Esophagus muscularis mucosa (tissue), 4 donors: ENCODE data around the gene SLC14A1. TPM values are rescaled to one million over a fixed set of nuclear protein-coding genes. Genes with fewer than 3 reads are reported as not detected.

Experiments used
- DNase-seq: peaks from one replicate; pipeline ENCODE4 v3.0.0-alpha.2; 2017; ENCODE audit errors: extremely low spot score
- H3K27ac ChIP-seq, 4 donors: fragments of 200-600 bp; sonication (generic); replicated peaks in 1 of 4; 1 replicate in 3 of 4; 2 replicates in 1 of 4; pipeline ENCODE4 v1.5.1; 2016 to 2019; ENCODE audit warnings: mild to moderate bottlenecking in 1 of 4
- H3K27me3 ChIP-seq, 4 donors: fragments of 200-600 bp; sonication (generic); one replicate each; pipeline versions ENCODE4 v1.5.1 to v1.6.0; 2016 to 2019
- H3K36me3 ChIP-seq, 4 donors: fragments of 200-600 bp; sonication (generic); one replicate each; pipeline ENCODE4 v1.5.1; 2016 to 2019
- H3K4me1 ChIP-seq, 4 donors: fragments of 200-600 bp; sonication (generic); one replicate each; pipeline ENCODE4 v1.5.1; 2016 to 2019
- H3K4me3 ChIP-seq, 4 donors: fragments of 200-600 bp; sonication (generic); 1 replicate in 2 of 4; 2 replicates in 2 of 4; pipeline ENCODE4 v1.5.1; 2016 to 2019; ENCODE audit warnings: mild to moderate bottlenecking in 4 of 4, moderate library complexity in 1 of 4
- H3K9me3 ChIP-seq, 4 donors: fragments of 200-600 bp; sonication (generic); 1 replicate in 3 of 4; 2 replicates in 1 of 4; pipeline ENCODE4 v1.5.1; 2016 to 2019
- EP300 ChIP-seq: sonication (generic); formaldehyde crosslinking; IDR thresholded peaks from one replicate; pipeline ENCODE4 v1.6.1; 2017; ENCODE audit warnings: antibody characterized with exemption
- POLR2A ChIP-seq: fragments of 450-650 bp; IDR thresholded peaks from one replicate; pipeline ENCODE4 v1.6.1; 2017; ENCODE audit warnings: antibody characterized with exemption, moderate library complexity, mild to moderate bottlenecking, low read depth
- POLR2AphosphoS5 ChIP-seq, 2 donors: sonication (generic); formaldehyde crosslinking; IDR thresholded peaks; one replicate each; pipeline ENCODE4 v1.6.1; 2017; ENCODE audit warnings: antibody characterized with exemption in 2 of 2
- WGBS: methylation state at CpG from one replicate; pipeline ENCODE4 v1.1.5; 2018; 5-methylcytosine and 5-hydroxymethylcytosine counted together
- intact Hi-C: fragments of 100-400 bp; cut with DNase I; formaldehyde crosslinking; loops from one replicate; pipeline ENCODE4 v1.15.1; 2023
- total RNA-seq, 4 donors: library from RNA; depleted of rRNA; stranded (reverse); fragments of >200 nt; gene quantifications; one replicate each; pipeline versions ENCODE4 v1.1.0 to v1.2.1, GENCODE V29; 2016
- TF ChIP-seq, protein P1 (sequence below), 3 experiments: fragments of 200-600 bp in 2 of 3; fragments of 450-650 bp in 1 of 3; sonication (generic) in 2 of 3; IDR thresholded peaks; one replicate each; pipeline ENCODE4 v1.5.1; 2017 to 2019; ENCODE audit warnings: antibody characterized with exemption in 3 of 3, mild to moderate bottlenecking in 2 of 3, moderate library complexity in 1 of 3

SLC14A1 gene
- total RNA-seq, 4 donors from 2014 or later = 0.42 to 4.8 (median 1.5) TPM

DNA sequence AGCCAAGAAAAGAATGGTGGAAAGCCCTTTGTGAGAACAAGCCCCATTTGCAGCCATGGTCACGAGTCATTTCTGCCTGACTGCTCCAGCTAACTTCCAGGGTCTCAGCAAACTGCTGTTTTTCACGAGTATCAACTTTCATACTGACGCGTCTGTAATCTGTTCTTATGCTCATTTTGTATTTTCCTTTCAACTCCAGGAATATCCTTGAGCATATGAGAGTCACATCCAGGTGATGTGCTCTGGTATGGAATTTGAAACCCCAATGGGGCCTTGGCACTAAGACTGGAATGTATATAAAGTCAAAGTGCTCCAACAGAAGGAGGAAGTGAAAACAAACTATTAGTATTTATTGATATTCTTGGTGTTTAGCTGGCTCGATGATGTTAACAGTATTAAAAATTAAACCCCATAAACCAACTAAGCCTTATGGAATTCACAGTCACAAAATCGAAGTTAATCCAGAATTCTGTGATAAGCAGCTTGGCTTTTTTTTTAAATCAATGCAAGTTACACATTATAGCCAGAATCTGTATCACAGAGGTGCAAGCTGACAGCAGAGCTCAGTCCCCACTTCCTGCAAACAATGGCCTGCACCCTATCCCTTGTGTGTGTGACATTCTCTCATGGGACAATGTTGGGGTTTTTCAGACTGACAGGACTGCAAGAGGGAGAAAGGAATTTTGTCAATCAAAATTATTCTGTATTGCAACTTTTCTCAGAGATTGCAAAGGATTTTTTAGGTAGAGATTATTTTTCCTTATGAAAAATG is 26.1 kb downstream of the SLC14A1 start:
- no peak for DNase-seq

DNA sequence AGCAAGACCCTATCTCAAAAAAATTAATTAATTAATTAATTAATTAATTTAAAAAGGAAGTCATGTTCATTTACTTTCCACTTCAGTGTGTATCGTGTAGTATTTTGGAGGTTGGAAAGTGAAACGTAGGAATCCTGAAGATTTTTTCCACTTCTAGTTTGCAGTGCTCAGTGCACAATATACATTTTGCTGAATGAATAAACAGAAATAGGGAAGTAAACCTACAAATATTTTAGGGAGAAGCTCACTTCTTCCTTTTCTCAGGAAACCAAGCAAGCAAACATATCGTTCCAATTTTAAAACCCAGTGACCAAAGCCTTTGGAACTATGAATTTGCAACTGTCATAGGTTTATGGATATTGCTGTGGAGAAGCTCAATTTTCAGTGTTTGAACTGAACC is 27.8 kb downstream of the SLC14A1 start:
- Histone ChIP-seq H3K4me1 (peaks cover 10 to 13% (median 11%) of the 10 kb centered on the region in 4 donors), H3K27me3 (no peaks in the 10 kb centered on the region), H3K9me3 (no peaks in the 10 kb centered on the region), H3K36me3 (no peaks in the 10 kb centered on the region), H3K27ac (no peak overlapping the region), H3K4me3 (no peak overlapping the region)
- WGBS = 82% methylated on average over 3 of the region's 3 CpGs
- DNase-seq = no peak
- TF ChIP-seq EP300 (no peak), POLR2A (no peak), POLR2AphosphoS5 (IDR thresholded peaks at IDR 0.05) (no peak)
- TF ChIP-seq, protein P1, sequence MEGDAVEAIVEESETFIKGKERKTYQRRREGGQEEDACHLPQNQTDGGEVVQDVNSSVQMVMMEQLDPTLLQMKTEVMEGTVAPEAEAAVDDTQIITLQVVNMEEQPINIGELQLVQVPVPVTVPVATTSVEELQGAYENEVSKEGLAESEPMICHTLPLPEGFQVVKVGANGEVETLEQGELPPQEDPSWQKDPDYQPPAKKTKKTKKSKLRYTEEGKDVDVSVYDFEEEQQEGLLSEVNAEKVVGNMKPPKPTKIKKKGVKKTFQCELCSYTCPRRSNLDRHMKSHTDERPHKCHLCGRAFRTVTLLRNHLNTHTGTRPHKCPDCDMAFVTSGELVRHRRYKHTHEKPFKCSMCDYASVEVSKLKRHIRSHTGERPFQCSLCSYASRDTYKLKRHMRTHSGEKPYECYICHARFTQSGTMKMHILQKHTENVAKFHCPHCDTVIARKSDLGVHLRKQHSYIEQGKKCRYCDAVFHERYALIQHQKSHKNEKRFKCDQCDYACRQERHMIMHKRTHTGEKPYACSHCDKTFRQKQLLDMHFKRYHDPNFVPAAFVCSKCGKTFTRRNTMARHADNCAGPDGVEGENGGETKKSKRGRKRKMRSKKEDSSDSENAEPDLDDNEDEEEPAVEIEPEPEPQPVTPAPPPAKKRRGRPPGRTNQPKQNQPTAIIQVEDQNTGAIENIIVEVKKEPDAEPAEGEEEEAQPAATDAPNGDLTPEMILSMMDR (IDR thresholded peaks at IDR 0.05) = no peak
- intact Hi-C loops = no loop called here

More for the DNA sequence above, 26.1 kb downstream of the SLC14A1 start:
- H3K36me3 ChIP-seq = no peaks in the 10 kb centered on the region
- H3K27me3 ChIP-seq = no peaks in the 10 kb centered on the region
- TF ChIP-seq POLR2A = no peak
- TF ChIP-seq, protein P1 (IDR thresholded peaks at IDR 0.05) = no peak
- no peak for TF ChIP-seq POLR2AphosphoS5 (IDR thresholded peaks at IDR 0.05)
- TF ChIP-seq EP300 = no peak
- no peak overlapping the region for H3K4me3 ChIP-seq
- no peak overlapping the region for H3K27ac ChIP-seq
- intact Hi-C loops = no loop called here
- 76% methylated on average over 6 of the region's 6 CpGs for WGBS
- peaks cover 0 to 15% (median 5%) of the 10 kb centered on the region in 4 donors for H3K4me1 ChIP-seq
- H3K9me3 ChIP-seq = no peaks in the 10 kb centered on the region

- no peak overlapping the region for H3K27ac ChIP-seq
Measured at GRCh38 chr18:45752681-45753080, 28.7 kb downstream of the SLC14A1 start.

DNA sequence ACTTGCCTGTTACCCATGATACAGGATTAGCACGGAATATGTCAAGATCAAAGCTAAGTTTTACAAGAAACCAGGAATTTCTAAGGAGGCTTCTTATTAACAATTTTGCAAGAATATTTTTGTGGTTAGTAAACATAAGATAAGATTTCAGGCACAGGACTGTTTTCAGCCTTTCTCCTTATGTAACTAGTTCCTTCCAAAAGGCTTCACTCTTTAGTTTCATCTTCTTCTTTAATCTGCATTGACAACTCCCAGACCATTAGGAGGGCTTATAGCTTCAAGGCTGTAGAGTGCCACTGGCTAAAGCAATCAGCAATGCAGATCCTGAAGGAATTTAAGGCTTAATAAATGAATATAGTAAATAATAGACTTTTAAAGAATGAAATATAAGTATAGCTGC is 29.3 kb downstream of the SLC14A1 start:
- no peak for DNase-seq
- Histone ChIP-seq H3K36me3 (no peaks in the 10 kb centered on the region), H3K9me3 (no peaks in the 10 kb centered on the region), H3K4me1 (peaks cover 10 to 13% (median 11%) of the 10 kb centered on the region in 4 donors), H3K27me3 (no peaks in the 10 kb centered on the region), H3K27ac (no peak overlapping the region), H3K4me3 (no peak overlapping the region)
- TF ChIP-seq, protein P1 (IDR thresholded peaks at IDR 0.05) = no peak
- TF ChIP-seq EP300 = no peak
- TF ChIP-seq POLR2A = no peak
- TF ChIP-seq POLR2AphosphoS5 (IDR thresholded peaks at IDR 0.05) = no peak
- 79% methylated on average over 1 of the region's 1 CpG for WGBS
- intact Hi-C loops = no loop called here

More at GRCh38 chr18:45752681-45753080, 28.7 kb downstream of the SLC14A1 start:
- intact Hi-C loops = no loop called here
- DNase-seq = no peak
- H3K9me3 ChIP-seq = no peaks in the 10 kb centered on the region
- peaks cover 10 to 13% (median 11%) of the 10 kb centered on the region in 4 donors for H3K4me1 ChIP-seq
- H3K4me3 ChIP-seq = no peak overlapping the region
- TF ChIP-seq POLR2AphosphoS5 (IDR thresholded peaks at IDR 0.05) (no peak), EP300 (no peak), POLR2A (no peak)
- TF ChIP-seq, protein P1 (IDR thresholded peaks at IDR 0.05) = no peak
- no peaks in the 10 kb centered on the region for H3K27me3 ChIP-seq
- no peaks in the 10 kb centered on the region for H3K36me3 ChIP-seq
